GM18870 (cell line): ENCODE data around the gene TMEM9.

Experiments
- ATAC-seq: cut with Tn5 transposase; IDR thresholded peaks from one replicate; pipeline ENCODE4 v1.9.1; 2021; ENCODE audit warnings: moderate library complexity; ENCODE audit not compliant: unreplicated experiment

TMEM9 gene

DNA sequence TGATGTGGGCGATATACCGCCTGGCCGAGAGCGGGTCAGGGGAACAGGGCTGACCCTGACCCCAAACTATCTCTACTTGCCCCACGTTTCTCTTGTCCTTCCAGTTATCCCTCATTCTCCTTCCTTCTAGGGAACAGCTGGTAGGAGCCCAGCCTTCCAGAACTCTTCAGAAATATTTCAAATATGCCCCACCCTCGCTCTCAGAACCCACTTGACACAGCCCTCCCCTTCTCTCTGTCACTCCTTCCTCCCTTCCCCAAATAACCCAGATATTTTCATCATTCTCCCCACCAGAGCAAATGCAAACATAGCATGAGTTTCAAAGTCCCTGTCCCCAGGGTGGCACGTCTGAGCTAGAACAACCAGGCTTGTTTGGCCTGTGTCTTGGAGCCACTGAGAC lies 43.1 kb downstream of the TMEM9 start:
- ATAC-seq = no peak

DNA sequence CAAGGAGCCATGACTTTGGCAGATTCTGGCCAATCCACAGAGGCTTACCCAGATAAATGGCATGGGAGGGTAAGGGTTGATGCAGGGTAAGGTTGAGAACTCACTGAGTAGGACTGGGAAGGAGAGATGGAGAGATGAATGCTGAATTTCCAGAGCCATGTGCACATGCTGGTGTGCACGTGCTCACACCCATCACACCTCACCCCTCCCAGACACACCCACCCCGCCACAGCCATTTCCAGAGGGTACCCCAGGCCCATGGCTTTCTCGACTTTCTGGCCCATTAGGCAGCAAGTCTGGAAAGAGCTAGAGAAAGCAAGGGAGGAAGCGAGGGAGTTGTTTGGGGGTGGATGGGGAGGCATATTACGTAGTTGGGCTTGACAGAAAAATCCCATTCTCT lies 43.7 kb downstream of the TMEM9 start:
- no peak for ATAC-seq

DNA sequence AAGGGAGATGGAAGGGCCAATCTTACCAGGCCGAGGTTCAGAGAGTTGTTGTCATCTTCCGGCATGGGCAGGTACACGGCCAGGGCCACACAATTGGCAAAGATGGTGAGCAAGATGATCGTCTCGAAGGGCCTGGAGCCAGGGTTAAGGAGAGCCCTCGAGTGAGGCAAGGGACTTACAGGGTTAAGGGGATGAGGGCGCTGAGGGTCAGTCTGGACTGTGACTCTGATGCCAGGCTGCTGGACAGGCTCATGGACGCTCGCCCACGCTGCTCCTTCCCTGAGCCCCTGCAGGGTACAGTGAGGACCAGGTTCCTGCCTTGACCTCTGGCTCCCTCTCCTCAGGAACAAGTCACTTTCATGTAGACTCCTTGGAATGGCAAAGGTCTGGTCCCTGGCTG lies 44.1 kb downstream of the TMEM9 start:
- ATAC-seq = no peak

DNA sequence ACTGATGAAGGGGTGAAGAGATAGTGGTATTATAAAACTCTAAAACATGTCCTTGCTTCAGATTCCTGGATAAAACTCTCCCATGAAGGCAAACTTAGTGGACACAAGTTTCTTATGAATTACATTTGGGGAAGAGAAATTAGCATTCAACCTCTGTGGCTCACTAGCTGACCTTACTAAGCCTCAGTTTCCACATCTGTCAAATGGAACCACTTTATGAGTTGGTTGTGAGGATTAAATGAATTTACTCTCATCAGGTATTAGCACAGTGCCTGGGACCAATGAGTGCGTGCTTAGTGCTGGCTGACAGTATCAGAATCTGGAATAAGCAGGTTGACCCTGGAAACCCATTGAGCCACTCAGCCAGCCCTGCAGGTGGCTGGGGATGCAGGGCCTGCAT lies 44.6 kb downstream of the TMEM9 start:
- ATAC-seq = no peak

DNA sequence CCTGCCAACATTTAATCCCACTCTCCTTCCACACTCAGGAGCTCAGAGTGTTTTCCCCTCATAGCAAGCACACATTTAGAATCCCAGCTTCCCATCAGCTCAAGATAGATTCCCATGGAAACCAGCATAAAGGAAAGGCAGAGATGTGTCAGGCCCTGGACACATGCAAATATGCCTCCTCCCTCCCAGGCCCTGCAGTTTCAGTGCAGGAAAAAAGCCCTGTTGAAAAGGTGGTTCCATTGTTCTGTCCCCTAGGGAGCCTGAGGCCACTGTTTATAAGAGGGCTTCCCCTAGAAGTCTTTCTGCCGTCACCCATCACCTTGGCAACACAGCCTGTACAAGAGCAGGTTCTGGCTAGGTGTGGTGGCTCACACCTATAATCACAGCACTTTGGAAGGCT lies 45.7 kb downstream of the TMEM9 start:
- ATAC-seq = no peak

DNA sequence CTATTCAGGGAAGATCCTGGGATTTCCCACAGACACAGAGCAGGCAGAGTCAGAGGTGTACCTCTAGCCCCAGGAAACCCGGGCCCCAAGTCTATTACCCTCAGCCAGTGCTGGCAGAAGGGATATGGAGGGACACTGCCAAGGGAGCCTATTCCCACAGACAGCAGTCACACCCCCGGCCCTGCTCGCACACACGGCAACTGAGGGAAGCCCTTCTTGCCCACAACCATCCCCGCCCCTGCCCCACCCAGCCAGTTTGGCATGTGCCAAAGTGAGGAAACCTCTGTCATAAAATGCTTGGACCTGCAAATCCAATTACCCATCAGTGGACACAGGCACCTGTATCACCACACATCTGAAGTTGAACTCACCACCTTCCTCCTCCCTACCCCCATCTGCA lies 48.6 kb downstream of the TMEM9 start:
- ATAC-seq = no peak

DNA sequence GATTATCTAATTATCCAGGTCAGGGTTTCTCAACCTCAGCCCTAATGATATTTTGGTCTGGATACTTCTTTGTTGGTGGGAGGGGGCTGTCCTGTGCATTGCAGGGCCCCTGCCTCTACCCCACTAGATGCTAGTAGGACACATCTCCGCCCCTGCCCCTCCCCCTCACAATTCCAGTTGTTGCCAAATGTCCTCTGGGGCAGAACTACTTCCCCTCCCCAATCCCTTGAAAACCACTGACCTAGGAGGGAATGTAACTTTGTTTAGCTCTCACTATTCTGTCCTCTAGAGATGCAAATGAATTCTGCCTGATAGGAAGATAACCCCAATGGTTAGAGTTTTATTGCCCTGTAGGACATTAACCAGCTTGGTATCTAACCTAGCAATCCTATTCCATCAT lies 50.1 kb downstream of the TMEM9 start:
- no peak for ATAC-seq

DNA sequence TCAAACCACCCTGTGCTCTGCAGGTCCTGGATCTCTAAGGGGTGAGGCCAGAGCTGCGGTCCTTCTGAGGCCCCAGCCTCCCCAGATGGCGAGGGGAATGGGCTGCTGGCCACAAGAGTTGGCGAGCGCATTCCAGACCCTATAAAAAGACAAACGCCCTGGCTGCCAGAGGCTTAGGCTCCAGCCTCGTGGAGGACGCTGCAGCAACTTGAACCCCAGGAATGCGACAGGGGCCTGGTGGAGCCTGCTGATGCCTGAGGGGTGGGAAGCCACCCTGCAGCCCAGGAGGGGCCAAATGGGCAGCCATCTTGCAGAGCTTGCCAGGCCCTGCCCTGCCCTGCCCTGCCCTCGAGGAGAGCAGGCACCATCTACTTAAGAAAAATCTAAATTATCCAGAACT lies 50.6 kb downstream of the TMEM9 start:
- ATAC-seq = no peak

DNA sequence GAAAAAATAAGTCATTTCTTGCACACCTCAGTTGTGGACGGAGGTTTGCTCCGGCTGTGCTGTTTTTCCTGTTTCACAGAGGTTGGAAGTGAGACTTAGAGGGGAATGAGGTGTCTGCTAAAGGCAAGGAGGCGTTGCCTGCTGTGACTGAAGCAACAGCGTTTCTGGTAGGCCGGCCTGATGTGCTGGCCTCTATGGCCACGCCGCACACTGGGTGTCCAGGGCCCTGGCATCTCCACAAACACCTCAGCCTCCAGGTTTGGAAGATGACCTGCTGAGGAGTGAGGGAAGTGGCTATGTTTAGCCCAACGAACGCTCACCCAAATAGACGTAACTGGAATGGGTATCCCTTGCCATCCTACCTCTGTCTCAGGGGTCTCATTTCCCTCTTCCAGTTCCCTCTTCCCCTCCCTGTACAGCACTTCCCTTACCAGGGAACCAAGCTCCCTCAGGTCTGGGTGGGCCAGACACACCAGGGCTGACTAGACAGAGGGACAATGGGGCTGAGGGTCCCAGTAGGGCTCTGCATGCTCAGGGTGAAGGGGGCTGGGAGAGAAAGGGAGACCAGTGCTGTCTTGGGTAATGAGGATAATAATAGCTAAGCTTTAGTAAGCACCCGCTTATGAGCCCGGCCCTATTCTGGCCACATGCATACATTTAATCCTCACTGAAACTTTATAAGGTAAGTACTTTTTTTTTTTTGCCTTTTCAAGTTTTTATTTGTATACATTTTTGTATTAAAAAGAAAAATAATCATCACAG lies 53.9 kb downstream of the TMEM9 start:
- no peak for ATAC-seq

DNA sequence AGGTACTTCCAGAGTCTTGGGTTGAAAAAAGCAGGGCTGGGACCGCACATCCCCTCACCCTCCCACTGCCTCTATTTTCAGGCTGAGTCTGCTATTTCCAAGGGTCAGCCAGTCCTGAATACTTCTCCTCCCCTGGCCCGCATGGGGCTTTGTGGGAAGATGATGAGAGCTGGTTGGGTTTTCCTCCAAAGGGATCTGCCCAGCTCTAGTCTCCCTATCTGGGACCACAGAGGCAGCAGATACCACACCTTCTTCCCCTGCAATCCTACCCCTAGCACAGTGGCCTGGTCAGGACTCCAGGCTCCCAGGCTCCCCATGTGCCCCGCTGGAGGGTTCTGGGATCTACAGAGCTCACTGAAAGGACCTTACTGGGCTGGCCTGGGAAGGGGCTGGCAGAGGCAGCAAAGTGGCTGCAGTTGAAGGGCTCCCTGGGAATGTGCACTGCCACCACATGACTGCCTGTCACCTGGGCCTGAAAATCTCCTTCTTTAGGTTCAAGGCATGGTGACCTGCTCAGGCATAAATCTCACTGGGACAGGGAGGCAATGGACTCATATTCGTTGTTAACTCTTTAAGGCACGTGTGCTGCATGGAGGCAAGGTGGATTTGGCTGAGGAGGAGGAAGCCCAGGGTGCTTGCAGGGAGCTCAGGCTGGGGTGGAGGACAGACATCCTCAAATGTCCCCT lies 55.1 kb downstream of the TMEM9 start:
- no peak for ATAC-seq

DNA sequence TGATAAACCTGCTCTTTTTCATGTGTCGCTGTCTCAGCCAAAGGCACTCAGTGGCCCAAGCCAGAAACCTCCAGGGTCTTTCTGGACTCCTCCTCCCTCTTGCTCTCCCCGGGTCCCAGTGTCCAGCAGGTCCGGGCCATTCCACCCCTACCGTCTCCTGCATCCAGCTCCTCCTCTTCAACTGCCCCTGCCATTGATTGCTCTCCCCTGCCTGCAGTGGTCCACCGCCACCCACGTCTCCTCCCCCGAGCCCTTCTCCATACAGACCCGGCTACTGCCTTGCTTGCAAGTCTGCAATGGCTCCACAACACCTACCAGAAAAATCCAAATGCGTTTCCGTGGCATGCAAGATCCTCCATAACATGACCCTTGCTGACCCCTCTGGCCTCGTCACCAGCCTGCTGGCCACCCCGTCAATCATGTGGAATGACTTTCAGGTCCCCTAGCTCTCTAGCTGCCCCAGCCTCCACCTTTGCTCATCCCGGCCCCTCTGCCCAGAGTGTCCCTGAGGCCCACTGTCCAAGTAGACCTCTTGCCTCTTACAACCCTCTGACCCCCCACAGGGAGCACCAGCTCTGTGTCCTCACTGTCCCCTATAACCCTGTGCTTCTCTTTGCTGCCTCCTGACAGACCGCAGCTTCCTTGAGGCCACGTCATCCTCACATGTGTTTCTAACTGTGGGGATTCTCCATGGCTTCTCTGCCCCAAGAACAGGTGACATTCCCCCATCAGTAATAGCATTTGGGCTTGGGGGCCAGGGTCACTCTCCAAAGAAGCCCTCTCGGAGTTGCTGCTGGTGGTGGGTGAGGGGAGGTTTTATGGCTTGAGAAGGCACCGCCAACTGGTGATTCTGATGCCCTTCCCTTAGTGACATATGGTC lies 57.1 kb downstream of the TMEM9 start:
- ATAC-seq = no peak

DNA sequence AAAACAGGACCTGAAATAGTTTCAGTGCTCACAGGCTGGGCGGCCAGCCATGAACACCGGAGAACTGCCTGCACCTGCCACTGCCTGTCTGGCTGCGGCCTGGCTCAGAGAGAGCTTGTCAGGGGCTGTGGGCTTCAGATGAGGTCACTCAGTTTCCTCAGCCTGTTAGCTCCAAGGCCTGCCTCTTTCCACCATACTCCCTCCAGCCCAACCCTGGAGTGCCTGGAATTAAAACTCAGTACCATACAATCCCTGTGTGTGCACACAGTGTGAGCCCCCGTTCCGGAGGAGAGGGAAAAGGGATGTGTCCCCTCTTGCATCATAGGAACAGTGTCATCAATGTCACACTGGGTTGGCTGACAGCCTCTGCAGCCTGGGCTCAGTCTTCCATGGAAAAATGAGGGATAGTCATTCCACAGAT lies 58.2 kb downstream of the TMEM9 start:
- no peak for ATAC-seq

DNA sequence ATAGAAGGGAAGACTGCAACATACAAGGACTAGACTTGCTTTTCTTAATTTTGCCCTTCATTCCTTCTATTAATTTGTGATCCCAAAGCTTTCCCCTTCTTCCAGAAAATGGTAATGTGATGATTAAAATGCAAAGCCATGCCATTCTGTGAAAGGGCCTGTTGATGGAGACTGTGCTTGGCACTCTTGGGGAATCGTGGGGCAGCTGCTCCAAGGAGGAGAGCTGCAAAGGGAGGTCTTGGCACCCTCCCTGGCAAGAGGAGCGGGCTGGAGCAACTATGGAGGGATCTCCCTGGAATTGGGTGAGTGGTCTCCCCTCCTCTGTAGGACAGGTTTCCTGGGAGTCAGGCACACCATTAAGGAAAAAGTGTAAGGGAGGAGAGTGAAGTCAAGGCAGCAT lies 58.7 kb downstream of the TMEM9 start:
- no peak for ATAC-seq

DNA sequence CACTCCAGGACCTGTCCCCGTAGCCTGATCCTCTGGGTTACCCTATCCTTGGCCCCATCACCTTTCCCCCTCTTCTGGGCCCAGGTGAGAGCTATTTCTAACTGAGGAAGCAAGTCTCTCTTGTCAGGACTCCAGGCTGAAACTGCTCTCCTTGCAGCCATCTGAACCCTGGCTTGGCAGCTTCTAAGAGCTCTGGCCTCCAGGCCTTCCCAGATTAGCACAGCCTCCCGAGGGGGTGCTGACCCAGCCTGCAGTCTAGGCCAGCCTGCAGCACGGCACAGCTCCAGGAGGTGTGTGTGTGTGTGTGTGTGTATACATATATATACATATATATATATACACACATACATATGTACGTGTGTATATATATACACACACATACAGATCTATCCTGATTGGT lies 59.4 kb downstream of the TMEM9 start:
- no peak for ATAC-seq

DNA sequence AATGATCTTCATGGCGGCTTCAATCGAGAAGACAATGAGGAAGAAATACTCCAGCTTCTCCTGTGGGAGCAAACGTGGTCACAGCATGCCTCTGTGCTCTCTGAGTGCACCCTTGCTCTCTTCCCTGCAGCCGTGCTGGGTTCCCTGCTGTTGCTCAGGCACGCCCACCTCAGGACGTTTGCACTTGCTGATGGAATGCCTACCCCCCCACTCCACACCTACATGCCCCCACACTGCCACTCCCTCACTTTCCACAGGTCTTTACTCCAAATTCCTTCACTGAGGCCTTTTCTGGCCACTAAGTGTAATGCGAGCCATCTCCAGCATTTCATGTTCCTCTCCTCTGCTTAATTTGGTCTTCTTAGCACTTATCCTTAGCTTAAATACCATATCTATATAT lies 60.3 kb downstream of the TMEM9 start:
- no peak for ATAC-seq

DNA sequence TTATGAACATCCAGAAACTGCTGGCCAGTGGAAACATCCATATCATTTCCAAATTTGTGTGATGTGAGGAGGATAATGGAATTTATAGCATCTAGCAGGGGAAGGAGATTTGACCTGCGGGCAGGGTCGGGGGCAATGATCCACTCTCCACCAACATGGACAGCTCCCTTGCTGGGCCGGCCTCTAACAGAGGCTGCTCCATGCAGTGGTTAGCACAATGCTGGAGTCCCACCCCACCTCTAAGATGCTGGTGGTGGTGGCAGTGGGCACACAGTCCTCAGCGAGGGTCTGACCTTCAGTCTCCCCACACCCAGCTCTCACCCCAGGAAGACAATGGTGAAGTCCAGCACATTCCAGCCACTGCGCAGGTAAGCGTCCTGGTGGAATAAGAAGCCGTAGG lies 60.7 kb downstream of the TMEM9 start:
- ATAC-seq = no peak

DNA sequence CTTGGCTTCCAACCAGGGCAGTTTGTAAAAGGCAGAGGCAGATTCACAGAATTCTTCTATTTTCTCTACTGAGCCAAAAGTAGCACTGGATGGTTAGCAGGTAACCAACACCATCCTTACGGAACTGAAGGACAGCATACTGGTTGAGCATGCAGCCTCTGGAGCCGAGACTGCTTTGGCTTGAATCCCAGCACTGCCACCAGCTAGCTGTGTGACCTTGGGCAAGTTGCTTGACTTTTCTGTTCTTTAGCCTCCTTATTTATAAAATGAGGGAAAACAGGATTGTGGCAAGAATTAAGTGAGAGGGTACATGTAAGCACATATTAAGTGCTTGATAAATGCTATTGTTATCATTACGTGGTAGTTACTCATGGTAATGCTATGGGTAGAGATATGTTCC lies 61.5 kb downstream of the TMEM9 start:
- ATAC-seq = no peak

DNA sequence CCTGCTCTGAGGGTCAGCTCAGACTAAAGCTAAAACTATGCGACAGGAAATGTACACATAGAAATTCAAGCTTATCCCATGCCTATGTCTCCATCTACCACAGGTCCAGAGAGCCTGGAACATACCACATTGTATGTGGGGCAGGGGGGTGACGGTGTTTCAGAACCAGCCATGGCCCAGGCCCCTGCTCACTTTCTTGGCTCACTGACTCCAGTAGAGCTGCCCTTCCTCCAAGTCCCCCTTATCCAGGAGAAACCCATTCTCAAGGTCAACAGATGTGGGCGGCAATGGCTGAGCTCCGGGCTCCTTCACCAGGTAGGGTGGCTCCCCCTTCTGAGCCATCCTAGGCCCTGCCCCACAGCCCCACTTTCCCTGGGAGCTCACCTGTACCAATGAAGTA lies 63.0 kb downstream of the TMEM9 start:
- no peak for ATAC-seq

DNA sequence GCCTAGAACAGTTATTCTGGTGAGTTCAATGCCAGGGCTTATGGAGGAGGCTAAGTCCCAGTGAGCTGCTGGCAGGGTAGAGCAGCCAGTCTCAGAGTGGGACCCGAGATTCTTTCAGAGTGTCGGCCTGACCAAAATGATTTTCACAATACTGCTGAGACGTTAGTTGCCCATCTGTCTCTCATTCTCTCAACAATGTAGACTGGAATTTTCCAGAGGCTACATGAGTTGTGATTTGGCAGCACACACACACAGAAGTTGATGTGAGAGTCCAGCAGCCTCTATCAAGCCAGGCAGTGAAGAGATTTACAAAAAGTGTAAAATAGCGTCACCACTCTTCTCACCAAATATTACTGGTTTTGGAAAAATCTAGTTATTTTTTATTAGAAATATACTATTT lies 63.7 kb downstream of the TMEM9 start:
- ATAC-seq = no peak

DNA sequence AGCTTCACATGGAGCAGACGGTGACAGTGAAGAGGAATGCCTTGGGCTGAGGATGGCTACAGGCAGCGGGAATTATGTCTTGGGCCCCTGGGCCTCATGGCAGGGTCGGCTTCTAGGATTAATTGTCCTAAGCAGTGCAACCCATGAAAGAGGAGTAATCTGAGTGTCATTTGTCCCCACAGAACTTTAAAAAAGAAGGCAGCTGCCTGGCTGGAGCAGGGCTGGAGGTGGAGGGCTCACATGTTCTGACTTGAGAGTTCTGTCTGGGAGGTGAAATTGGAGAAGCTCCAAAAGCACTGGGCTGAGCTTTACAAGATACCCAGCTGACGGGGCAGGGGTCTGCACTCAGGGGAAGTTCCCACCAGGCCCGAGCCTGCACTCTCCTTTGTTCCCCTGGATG lies 64.7 kb downstream of the TMEM9 start:
- ATAC-seq = no peak

DNA sequence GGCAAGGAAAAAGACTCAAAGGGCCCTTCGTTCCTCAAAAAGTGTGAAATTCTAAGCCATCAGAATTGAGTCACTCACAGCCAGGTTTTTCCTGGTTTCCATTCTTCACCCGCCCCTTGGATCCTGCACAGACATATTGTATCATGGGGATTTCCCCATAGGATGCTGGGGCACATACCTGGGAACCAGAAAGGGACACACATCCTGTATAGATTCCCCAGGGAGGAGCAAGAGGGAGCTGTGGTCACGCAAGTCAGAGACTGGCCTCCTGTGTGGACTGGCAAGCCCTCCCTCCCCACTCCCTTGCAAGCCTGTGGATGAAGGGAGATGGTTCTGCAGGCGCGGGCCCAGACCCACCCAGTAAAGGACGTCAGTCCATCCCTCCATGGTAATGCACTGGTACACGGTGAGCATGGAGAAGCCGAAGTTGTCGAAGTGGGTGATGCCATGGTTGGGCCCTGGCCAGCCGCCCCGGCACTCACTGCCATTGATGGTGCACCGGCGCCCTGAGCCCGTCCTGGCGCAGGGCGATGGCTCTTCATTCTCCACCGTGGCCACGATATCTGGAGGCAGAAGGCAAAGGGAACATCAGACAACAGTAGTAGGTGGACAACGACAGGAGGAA lies 65.3 kb downstream of the TMEM9 start:
- ATAC-seq = no peak
